ENCODE results near the gene C10orf67.
"Not testable (repeated sequence)": the region's sequence is repeated elsewhere in the genome, so short reads cannot be mapped to it uniquely, and the experiment has no call there.

The C10orf67 gene

GRCh38 chr10:23368816-23369640 lies 24.4 kb upstream of the C10orf67 start:
- DNase-seq (ENCODE audit: low spot score) = peak; percentile 43

GRCh38 chr10:23367896-23368595 lies 23.4 kb upstream of the C10orf67 start:
- DNase-seq (ENCODE audit: low spot score) = no peak

More at GRCh38 chr10:23368816-23369640, 24.4 kb upstream of the C10orf67 start:
- TF ChIP-seq CTCF (IDR thresholded peaks at IDR 0.05; ENCODE audit: extremely low read depth, missing control alignments) = no peak

GRCh38 chr10:23365417-23366030 lies 20.9 kb upstream of the C10orf67 start:
- not testable (repeated sequence) for DNase-seq (ENCODE audit: low spot score)

More at GRCh38 chr10:23367896-23368595, 23.4 kb upstream of the C10orf67 start:
- TF ChIP-seq CTCF (IDR thresholded peaks at IDR 0.05; ENCODE audit: extremely low read depth, missing control alignments) = no peak

- DNase-seq (ENCODE audit: low spot score) = no peak
- no peak for TF ChIP-seq CTCF (IDR thresholded peaks at IDR 0.05; ENCODE audit: extremely low read depth, missing control alignments)
Measured at GRCh38 chr10:23364378-23364777, 19.8 kb upstream of the C10orf67 start.

GRCh38 chr10:23363793-23364135 lies 19.2 kb upstream of the C10orf67 start:
- DNase-seq (ENCODE audit: low spot score) = no peak
- no peak for TF ChIP-seq CTCF (IDR thresholded peaks at IDR 0.05; ENCODE audit: extremely low read depth, missing control alignments)

GRCh38 chr10:23362879-23363792 lies 18.5 kb upstream of the C10orf67 start:
- DNase-seq (ENCODE audit: low spot score) = peak; percentile 52
- no peak for TF ChIP-seq CTCF (IDR thresholded peaks at IDR 0.05; ENCODE audit: extremely low read depth, missing control alignments)

GRCh38 chr10:23362069-23362830 lies 17.7 kb upstream of the C10orf67 start:
- no peak for TF ChIP-seq CTCF (IDR thresholded peaks at IDR 0.05; ENCODE audit: extremely low read depth, missing control alignments)
- DNase-seq (ENCODE audit: low spot score) = no peak
